Ovary (tissue), 9 donors: Measurements from ENCODE around the gene CDC42BPA. TPM values are rescaled to one million over a fixed set of nuclear protein-coding genes. Genes with fewer than 3 reads are reported as not detected.

Experiments used
- DNase-seq, 5 donors: peaks; one replicate each; pipeline ENCODE4 v3.0.0-alpha.2; 2019 to 2020
- H3K27ac ChIP-seq, 2 donors: fragments of 200-600 bp; one replicate each; pipeline versions ENCODE4 v1.5.1 to v1.8.0; 2019 to 2022
- H3K27me3 ChIP-seq: fragments of 200-600 bp; one replicate; pipeline ENCODE4 v1.8.0; 2022
- H3K36me3 ChIP-seq: fragments of 200-600 bp; sonication (generic); one replicate; pipeline ENCODE4 v1.5.1; 2019
- H3K4me1 ChIP-seq: one replicate; pipeline ENCODE4 v1.8.1; 2013; ENCODE audit warnings: mild to moderate bottlenecking, moderate library complexity; ENCODE audit not compliant: insufficient read depth
- H3K4me3 ChIP-seq: fragments of 200-600 bp; sonication (generic); one replicate; pipeline ENCODE4 v1.5.1; 2017
- H3K9me3 ChIP-seq, 2 donors: fragments of 200-600 bp in 1 of 2; sonication (generic) in 1 of 2; one replicate each; pipeline versions ENCODE4 v1.5.1 to v1.8.1; 2013 to 2019; ENCODE audit warnings: mild to moderate bottlenecking in 1 of 2, moderate library complexity in 1 of 2
- EP300 ChIP-seq: sonication (generic); formaldehyde crosslinking; IDR thresholded peaks from one replicate; pipeline ENCODE4 v1.6.1; 2017; ENCODE audit warnings: antibody characterized with exemption
- POLR2A ChIP-seq: fragments of 450-650 bp; IDR thresholded peaks from one replicate; pipeline ENCODE4 v1.6.1; 2017; ENCODE audit warnings: antibody characterized with exemption, mild to moderate bottlenecking, moderate library complexity
- WGBS, 3 donors: extraction: QIAGEN DNeasy Blood & Tissue Kit in 1 of 3; methylation state at CpG; one replicate each; pipeline versions ENCODE4 v1.1.5 to v1.1.7; 2013 to 2017; 5-methylcytosine and 5-hydroxymethylcytosine counted together
- intact Hi-C, 4 donors: fragments of 100-400 bp; cut with DNase I; formaldehyde crosslinking; loops; one replicate each; pipeline versions ENCODE4 v1.11.0 to v1.15.1; 2022 to 2023
- polyA plus RNA-seq, 2 donors: library from polyadenylated mRNA; stranded (reverse); fragments of 200-250 nt in 1 of 2; fragments of 350-450 nt in 1 of 2; fragmentation: Illumina TruSeq in 1 of 2; extraction: RNeasy Lipid Tissue Mini Kit (QIAGEN cat#74804) in 1 of 2; gene quantifications; one replicate each; pipeline ENCODE4 v1.2.3, GENCODE V29; 2013 to 2014
- total RNA-seq, 7 donors: library from RNA; depleted of rRNA in 2 of 7; stranded (reverse); fragments of >200 nt in 2 of 7; fragmentation: NEBNext Ultra II Directional in 3 of 7; extraction: Animal tissue kit (Norgen Biotek cat#: 25700) in 3 of 7; gene quantifications; one replicate each; pipeline versions ENCODE4 v1.1.0 to v1.2.4, GENCODE V29; 2016 to 2023
- TF ChIP-seq, protein P1 (sequence below), 3 donors: fragments of 450-650 bp in 2 of 3; fragments of 200-600 bp in 1 of 3; IDR thresholded peaks; one replicate each; pipeline versions ENCODE4 v1.5.1 to v1.8.0; 2016 to 2022; ENCODE audit warnings: antibody characterized with exemption in 3 of 3, mild to moderate bottlenecking in 1 of 3
- donor health status: DM: no; HTN: no; CAD: no; lungs with moderate emphysema.
- donor health status: DM: no; HTN: no; CAD: no.
- donor health status: Bipolar disorder and iron deficiency.
- donor health status: DM: yes; HTN: yes; CAD: no.
- donor health status: DM: no; HTN: no; CAD: no.
- donor health status: DM: yes; HTN: yes; CAD: no.

CDC42BPA gene
- total and polyA plus RNA-seq, 9 donors: 11.1 to 56.2 (median 40.2) TPM

DNA sequence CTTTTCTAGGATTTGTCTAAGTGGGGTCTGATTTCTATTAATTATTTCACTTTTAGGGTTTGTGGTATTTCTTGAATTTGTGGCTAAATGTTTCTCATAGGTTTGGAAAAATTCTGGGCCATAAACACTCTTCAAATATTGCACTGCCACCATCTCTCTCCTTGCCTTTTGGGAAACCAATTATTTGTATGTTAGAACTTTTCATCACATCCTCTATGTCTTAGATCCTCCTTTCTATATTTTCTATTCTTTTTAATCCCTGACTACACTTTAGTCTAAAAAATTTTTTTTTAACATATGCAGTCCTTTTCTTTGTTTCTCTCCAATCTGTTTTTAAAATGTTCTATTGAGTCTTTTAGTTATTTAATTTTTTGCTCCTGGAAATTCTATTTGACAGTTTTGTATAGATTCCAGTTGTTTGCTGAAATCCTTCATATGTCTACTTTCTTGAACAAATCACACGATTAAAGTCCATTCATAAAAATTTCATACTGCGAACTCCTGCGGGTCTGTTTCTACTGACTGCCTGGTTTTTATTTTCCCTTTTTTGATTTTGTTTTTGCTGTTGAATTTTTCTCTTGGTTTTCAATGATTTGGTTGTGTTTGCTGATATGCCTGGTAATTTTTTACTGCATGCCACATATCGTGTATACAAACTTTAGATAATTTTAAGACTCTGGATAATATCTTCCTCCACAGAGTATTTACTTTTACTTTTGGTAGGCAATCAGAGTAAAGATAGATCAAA is 235.1 kb downstream of the CDC42BPA start:
- 84 to 88% (median 85%) methylated on average over 4 of the region's 4 CpGs for WGBS, 3 donors
- H3K4me1 ChIP-seq: no peaks in the 10 kb centered on the region
- no peaks in the 10 kb centered on the region for H3K36me3 ChIP-seq
- no peak overlapping the region for H3K4me3 ChIP-seq
- H3K27me3 ChIP-seq: no peaks in the 10 kb centered on the region
- intact Hi-C loops: no loop called here
- TF ChIP-seq EP300 (no peak), POLR2A (no peak)
- TF ChIP-seq, protein P1, sequence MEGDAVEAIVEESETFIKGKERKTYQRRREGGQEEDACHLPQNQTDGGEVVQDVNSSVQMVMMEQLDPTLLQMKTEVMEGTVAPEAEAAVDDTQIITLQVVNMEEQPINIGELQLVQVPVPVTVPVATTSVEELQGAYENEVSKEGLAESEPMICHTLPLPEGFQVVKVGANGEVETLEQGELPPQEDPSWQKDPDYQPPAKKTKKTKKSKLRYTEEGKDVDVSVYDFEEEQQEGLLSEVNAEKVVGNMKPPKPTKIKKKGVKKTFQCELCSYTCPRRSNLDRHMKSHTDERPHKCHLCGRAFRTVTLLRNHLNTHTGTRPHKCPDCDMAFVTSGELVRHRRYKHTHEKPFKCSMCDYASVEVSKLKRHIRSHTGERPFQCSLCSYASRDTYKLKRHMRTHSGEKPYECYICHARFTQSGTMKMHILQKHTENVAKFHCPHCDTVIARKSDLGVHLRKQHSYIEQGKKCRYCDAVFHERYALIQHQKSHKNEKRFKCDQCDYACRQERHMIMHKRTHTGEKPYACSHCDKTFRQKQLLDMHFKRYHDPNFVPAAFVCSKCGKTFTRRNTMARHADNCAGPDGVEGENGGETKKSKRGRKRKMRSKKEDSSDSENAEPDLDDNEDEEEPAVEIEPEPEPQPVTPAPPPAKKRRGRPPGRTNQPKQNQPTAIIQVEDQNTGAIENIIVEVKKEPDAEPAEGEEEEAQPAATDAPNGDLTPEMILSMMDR (IDR thresholded peaks at IDR 0.05): no peak
- no peak for DNase-seq
- H3K27ac ChIP-seq: no peak overlapping the region
- H3K9me3 ChIP-seq: no peaks in the 10 kb centered on the region

DNA sequence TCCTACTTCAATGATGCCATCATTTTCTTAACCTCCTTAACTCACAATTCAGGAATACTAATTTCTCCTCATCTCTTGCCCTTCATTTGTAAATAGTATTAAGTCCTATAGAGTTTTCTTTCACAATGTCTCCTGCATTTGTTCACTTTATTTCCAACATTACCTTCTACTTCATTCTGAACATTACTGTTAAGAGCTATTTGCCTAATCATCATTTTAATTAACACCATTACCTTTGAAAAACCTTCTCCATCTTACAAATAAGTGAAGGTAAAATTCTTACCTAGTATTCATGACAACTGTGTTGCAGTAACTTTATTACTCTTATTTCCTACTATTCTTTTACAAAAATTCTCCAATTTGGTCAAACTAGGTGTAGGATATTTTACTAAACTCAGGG is 240.5 kb downstream of the CDC42BPA start:
- Histone ChIP-seq H3K4me1 (no peaks in the 10 kb centered on the region), H3K4me3 (no peak overlapping the region), H3K27me3 (no peaks in the 10 kb centered on the region), H3K9me3 (no peaks in the 10 kb centered on the region), H3K36me3 (no peaks in the 10 kb centered on the region), H3K27ac (no peak overlapping the region)
- DNase-seq: no peak
- TF ChIP-seq POLR2A (no peak), EP300 (no peak)
- TF ChIP-seq, protein P1 (IDR thresholded peaks at IDR 0.05): no peak
- intact Hi-C loops: no loop called here

DNA sequence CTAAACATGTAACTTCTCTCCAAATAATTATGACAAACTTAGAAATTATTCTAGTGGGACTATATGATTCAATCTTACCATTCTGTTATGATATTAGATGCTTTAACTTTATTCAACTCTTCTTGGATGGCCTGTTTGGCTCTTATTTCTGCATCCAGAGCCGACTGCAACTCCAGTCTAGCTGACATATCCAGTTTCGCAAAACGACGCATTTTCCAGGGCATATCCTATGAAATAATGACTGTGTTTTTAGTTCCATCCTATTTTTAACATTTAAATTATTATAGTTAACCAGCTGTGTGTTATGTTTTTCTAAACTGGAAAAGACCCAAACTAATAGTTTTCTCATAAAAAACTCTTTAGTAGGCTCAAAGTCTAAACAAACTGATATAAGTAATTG is 244.5 kb downstream of the CDC42BPA start:
- Histone ChIP-seq H3K9me3 (no peaks in the 10 kb centered on the region), H3K27me3 (no peaks in the 10 kb centered on the region), H3K4me1 (no peaks in the 10 kb centered on the region), H3K36me3 (no peaks in the 10 kb centered on the region), H3K27ac (no peak overlapping the region), H3K4me3 (no peak overlapping the region)
- intact Hi-C loops: no loop called here
- DNase-seq: no peak
- TF ChIP-seq, protein P1 (IDR thresholded peaks at IDR 0.05): no peak
- TF ChIP-seq EP300 (no peak), POLR2A (no peak)
- WGBS, 3 donors: 16 to 56% (median 34%) methylated on average over 4 of the region's 4 CpGs

DNA sequence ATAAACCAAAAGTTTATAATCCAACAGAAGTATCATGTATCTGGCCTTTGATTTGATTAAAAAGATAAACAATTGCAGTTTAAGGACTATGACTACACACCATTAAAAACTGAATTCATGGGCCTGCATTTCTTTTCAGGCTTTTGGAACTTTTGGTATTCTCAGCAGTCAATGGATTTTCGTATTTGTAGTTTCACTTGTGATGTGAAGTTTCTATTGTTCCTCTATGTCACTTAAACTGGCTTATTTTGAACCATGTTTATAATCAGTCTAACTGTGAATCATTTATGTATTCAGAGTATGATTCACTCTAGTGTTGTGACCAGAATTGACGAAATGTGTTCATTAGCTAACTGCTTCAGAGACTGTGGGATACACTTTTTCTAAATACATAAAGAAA is 245.3 kb downstream of the CDC42BPA start:
- Histone ChIP-seq H3K9me3 (no peaks in the 10 kb centered on the region), H3K27me3 (no peaks in the 10 kb centered on the region), H3K27ac (no peak overlapping the region), H3K4me3 (no peak overlapping the region), H3K4me1 (no peaks in the 10 kb centered on the region), H3K36me3 (no peaks in the 10 kb centered on the region)
- WGBS, 3 donors: 90 to 95% (median 90%) methylated on average over 2 of the region's 2 CpGs
- no peak for DNase-seq
- intact Hi-C loops: no loop called here
- no peak for TF ChIP-seq EP300
- TF ChIP-seq, protein P1 (IDR thresholded peaks at IDR 0.05): no peak
- no peak for TF ChIP-seq POLR2A
